GM18873 (cell line): ENCODE measurements around the gene TMEM201.

Experiments used
- ATAC-seq: cut with Tn5 transposase; IDR thresholded peaks from one replicate; pipeline ENCODE4 v1.9.1; 2021; ENCODE audit warnings: mild to moderate bottlenecking, moderate library complexity, moderate number of reproducible peaks; ENCODE audit not compliant: unreplicated experiment, low FRiP score

TMEM201 gene

GRCh38 chr1:9577423-9577822 lies 11.3 kb upstream of the TMEM201 start:
- no peak for ATAC-seq

GRCh38 chr1:9580942-9581341 lies 7.8 kb upstream of the TMEM201 start:
- ATAC-seq: no peak

- ATAC-seq: no peak
Measured at GRCh38 chr1:9586147-9586766, 2.5 kb upstream of the TMEM201 start.

GRCh38 chr1:9589144-9589718 lies 520 bp downstream of the TMEM201 start:
- ATAC-seq: no peak

GRCh38 chr1:9589719-9590157 lies 1.0 kb downstream of the TMEM201 start:
- ATAC-seq: no peak

- no peak for ATAC-seq
Measured at GRCh38 chr1:9590201-9590600, 1.5 kb downstream of the TMEM201 start.

- no peak for ATAC-seq
Measured at GRCh38 chr1:9590945-9591668, 2.4 kb downstream of the TMEM201 start.

- ATAC-seq: no peak
Measured at GRCh38 chr1:9591669-9592509, 3.2 kb downstream of the TMEM201 start.

GRCh38 chr1:9592510-9593075 lies 3.9 kb downstream of the TMEM201 start:
- no peak for ATAC-seq

- no peak for ATAC-seq
Measured at GRCh38 chr1:9593147-9593491, 4.4 kb downstream of the TMEM201 start.

- no peak for ATAC-seq
Measured at GRCh38 chr1:9593492-9594465, 5.1 kb downstream of the TMEM201 start.

GRCh38 chr1:9594471-9595155 lies 5.9 kb downstream of the TMEM201 start:
- no peak for ATAC-seq

- no peak for ATAC-seq
Measured at GRCh38 chr1:9595156-9595967, 6.7 kb downstream of the TMEM201 start.

GRCh38 chr1:9595968-9596340 lies 7.2 kb downstream of the TMEM201 start:
- ATAC-seq: no peak

GRCh38 chr1:9596415-9597123 lies 7.9 kb downstream of the TMEM201 start:
- no peak for ATAC-seq

- ATAC-seq: no peak
Measured at GRCh38 chr1:9597361-9598315, 8.9 kb downstream of the TMEM201 start.

GRCh38 chr1:9598316-9598700 lies 9.6 kb downstream of the TMEM201 start:
- no peak for ATAC-seq
